AG04449 (cell line): ENCODE measurements around the gene DHODH.

Source experiments
- CTCF ChIA-PET: fragments of 350-600 bp; formaldehyde crosslinking; extraction: SDS; loops from one replicate; lab custom pipeline; 2021; ENCODE audit warnings: antibody characterized with exemption; lab: Yijun Ruan, JAX
- POLR2A ChIA-PET: fragments of 400-600, 350-600 bp; formaldehyde crosslinking; extraction: SDS; loops from one replicate; lab custom pipeline; 2020; ENCODE audit warnings: antibody characterized with exemption, inconsistent platforms; lab: Yijun Ruan, JAX
- DNase-seq: peaks from one replicate; pipeline ENCODE4 v3.0.0-alpha.2; 2010; ENCODE audit warnings: low read depth, low spot score
- H3K4me3 ChIP-seq: 2 replicates; pipeline ENCODE4 v1.5.1; 2011; ENCODE audit warnings: low read depth, mild to moderate bottlenecking, control low read depth, low read length
- TF ChIP-seq, protein P1 (sequence below): IDR thresholded peaks from one replicate; pipeline ENCODE4 v1.5.1; 2011; ENCODE audit warnings: mild to moderate bottlenecking, moderate library complexity, low read length, control low read depth, inconsistent platforms; ENCODE audit not compliant: insufficient read depth; ENCODE audit errors: missing control alignments

The DHODH gene

DNA sequence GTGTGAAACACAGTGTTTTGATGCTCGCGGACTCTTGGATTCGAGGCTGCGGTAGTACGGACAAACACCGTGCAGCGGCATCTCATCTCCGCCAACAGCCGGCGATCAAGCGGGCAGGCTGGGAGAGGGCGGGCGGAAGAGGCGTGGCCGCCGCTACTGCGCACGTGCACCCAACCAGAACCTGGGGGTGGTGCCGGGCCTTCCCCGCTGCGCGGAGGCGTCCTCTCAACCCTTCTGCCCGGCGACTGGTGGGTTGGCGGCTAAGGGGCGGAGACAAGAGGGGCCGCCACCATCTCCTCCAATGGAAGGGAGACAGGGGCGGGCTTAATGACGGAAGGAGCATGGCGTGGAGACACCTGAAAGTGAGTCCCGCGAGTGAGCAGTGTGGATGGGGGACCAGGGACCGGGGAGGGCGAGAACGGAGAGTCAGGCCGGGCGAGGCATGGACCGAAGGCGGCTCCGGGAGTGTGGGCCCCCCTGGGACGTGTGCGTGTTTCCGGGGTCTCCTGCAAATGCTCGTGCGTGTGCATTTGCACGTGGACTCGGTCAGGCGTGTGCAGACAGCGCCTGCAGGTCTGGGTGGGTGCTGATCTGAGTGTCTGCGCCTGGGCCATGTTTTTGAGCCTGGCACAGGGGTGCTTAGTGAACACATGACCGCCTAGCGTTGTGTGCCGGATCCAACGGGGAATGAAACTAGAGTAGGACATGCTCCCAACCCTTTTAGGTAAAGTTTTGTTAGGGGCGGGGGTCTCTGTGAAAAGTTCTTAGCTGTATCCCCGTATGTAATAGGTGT is at the start of gene DHODH:
DHODH (plus strand) TSS at position 321 of the 793 bp plus-strand sequence; CDS start at position 342, 21 bp downstream.
- peak; percentile 81 for DNase-seq
- TF ChIP-seq, protein P1, sequence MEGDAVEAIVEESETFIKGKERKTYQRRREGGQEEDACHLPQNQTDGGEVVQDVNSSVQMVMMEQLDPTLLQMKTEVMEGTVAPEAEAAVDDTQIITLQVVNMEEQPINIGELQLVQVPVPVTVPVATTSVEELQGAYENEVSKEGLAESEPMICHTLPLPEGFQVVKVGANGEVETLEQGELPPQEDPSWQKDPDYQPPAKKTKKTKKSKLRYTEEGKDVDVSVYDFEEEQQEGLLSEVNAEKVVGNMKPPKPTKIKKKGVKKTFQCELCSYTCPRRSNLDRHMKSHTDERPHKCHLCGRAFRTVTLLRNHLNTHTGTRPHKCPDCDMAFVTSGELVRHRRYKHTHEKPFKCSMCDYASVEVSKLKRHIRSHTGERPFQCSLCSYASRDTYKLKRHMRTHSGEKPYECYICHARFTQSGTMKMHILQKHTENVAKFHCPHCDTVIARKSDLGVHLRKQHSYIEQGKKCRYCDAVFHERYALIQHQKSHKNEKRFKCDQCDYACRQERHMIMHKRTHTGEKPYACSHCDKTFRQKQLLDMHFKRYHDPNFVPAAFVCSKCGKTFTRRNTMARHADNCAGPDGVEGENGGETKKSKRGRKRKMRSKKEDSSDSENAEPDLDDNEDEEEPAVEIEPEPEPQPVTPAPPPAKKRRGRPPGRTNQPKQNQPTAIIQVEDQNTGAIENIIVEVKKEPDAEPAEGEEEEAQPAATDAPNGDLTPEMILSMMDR = no peak
- CTCF ChIA-PET = no interaction called here
- peak within 1 kb of the TSS; percentile 98 for H3K4me3 ChIP-seq
- POLR2A ChIA-PET = no interaction called here

DNA sequence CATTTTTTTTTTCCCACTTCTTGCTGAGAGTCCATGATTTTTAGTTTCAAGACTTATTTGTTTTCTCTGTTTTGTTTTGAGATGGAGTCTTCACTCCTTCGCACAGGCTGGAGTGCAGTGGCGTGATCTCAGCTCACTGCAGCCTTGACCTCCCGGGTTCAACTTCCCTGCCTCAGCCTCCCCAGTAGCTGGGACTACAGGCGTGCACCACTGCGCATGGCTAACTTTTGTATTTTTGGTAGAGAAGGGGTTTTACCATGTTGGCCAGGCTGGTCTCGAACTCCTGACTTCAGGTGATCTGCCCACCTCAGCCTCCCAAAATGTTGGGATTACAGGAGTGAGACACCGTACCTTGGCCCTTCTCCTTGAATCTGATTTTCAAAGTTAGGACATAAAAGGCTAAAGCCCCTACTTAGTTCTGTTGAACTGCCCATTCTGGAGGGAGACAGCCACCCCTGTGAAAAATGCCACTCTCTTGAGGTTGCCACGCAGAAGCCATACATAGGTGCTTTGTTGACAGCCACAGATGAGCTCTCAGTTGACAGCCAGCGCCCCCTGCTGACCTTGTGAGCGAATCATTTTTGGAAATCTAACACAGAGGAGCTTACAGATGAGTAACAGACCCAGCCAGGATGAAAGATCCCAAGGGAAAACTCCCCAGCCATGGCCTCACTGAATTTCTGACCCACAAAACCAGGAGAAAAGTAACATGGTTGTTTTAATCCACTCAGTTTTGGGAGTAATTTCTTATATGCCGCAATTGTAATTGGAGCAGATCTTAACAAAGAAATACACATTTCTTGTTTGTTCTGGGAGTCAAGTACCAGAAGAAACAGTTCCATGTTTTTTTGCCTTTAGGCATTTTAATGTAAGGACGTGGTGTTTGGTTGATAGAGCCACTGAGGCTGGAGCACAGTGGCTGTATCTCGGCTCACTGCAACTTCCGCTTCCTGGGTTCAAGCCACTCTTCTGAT is 47.2 kb upstream of the DHODH start:
- DNase-seq = peak; percentile 59
- CTCF ChIA-PET = interaction anchor here (0.6 to 7.1 kb wide), 46 partner anchors 10 to 396 kb away, joined by 3 to 92 read pairs (median 5); partner anchors contain the start of genes AP1G1, IST1, PKD1L3 and ZNF821
- H3K4me3 ChIP-seq = no peak overlapping the region
- TF ChIP-seq, protein P1 = peak; percentile 86
- POLR2A ChIA-PET = interaction anchor here (0.6 to 1.1 kb wide), 4 partner anchors 10 to 153 kb away, joined by 3 to 4 read pairs (median 3); partner anchors contain the start of gene AP1G1

DNA sequence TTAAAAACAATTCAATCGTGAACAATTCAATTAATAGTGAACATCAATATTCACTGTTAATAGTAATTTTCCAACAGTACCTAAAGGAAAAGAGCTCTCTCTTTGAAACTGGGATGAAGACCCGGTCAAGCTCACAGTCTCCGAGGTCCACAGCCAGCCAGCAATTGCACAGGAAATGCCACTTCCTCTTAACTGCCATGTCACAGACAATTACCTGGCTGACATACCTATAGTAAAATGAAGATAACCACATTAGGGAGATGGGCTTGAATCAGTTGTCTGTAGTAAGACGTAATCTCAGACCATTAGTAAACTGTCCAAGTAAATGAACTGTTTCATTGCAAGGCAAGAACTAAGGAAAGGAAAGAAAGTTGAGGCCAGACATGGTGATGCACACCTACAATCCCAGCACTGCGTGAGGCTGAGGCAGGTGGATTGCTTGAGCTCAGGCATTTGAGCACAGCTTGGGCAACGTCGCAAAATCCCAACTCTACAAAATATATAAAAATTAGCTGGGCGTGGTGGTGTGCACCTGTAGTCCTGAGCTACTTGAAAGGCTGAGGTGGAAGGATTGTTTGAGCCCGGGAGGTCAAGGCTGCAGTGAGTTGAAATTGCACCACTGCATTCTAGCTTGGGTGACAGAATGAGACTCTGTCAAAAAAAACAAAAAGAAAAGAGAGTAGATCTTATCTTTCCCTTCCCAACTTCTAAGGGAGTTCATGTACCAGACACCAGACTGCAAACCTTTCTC is 45.2 kb upstream of the DHODH start:
- ChIA-PET POLR2A (no interaction called here), CTCF (interaction anchor here (1.4 to 7.1 kb wide), 5 partner anchors 9 to 80 kb away, joined by 3 to 92 read pairs (median 8); partner anchors contain the start of gene ZNF821)
- no peak for DNase-seq
- H3K4me3 ChIP-seq = no peak overlapping the region
- TF ChIP-seq, protein P1 = no peak

DNA sequence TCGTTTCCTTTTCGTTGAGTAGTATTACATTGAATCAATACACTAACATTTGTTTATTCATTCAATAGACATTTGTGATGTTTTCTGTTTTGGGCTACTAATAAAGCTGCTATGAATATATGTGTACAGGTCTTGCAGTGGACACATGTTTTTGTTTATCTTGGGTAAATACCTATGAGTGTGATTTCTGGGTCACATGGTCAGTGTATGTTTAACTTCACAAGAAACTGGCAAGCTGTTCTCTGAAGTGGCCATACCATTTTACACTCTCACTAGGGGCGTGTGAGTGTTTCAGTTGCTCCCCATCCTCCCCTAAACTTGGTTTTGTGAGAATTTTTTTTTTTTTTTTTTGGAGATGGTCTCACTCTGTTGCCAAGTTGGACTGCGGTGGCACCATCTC is 43.3 kb upstream of the DHODH start:
- TF ChIP-seq, protein P1 = no peak
- CTCF ChIA-PET = interaction anchor here (7.1 kb wide), 1 partner anchor 82 kb away, joined by 92 read pairs; the partner anchor contains the start of gene ZNF821
- H3K4me3 ChIP-seq = no peak overlapping the region
- no peak for DNase-seq
- POLR2A ChIA-PET = no interaction called here

DNA sequence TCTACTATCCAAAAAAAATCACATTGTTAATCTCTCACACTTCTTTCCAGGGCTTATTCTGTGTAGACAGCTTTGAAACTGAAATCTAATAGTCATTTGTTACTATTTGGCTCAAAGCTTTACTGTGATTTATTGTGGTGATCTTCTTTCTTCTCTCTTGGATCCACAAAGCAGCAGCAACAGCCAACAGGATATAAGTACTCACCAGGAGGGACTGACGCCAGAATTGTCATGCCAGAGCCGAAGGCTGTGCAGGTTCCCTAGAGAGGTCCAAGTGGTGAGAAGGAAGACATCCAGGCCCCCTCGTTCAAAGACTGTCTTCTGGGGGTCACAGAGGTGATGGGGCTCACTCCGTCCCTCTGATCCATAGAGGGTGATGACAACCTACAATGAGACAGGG is 41.6 kb upstream of the DHODH start:
- ChIA-PET CTCF (interaction anchor here (7.1 kb wide), 1 partner anchor 84 kb away, joined by 92 read pairs; the partner anchor contains the start of gene ZNF821), POLR2A (no interaction called here)
- TF ChIP-seq, protein P1 = no peak
- DNase-seq = no peak
- H3K4me3 ChIP-seq = no peak overlapping the region
